ENCODE data around the gene FAM117B. TPM values are rescaled to one million over a fixed set of nuclear protein-coding genes. Genes with fewer than 3 reads are reported as not detected.

FAM117B gene
- total RNA-seq, 4 donors from 2014 or later, result 1.7 to 12.3 (median 5.8) TPM

- TF ChIP-seq CTCF (IDR thresholded peaks at IDR 0.05), result no peak
- no peak for ATAC-seq (ENCODE audit: low FRiP score)
- DNase-seq (ENCODE audit: low spot score), result no peak
Measured at GRCh38 chr2:202814226-202814625, 179.5 kb downstream of the FAM117B start.

- no peak for DNase-seq (ENCODE audit: low spot score)
- no peak for ATAC-seq (ENCODE audit: low FRiP score)
Measured at GRCh38 chr2:202815548-202816360, 181.0 kb downstream of the FAM117B start.

GRCh38 chr2:202817771-202818170 lies 183.0 kb downstream of the FAM117B start:
- TF ChIP-seq CTCF (IDR thresholded peaks at IDR 0.05), result no peak
- no peak for DNase-seq (ENCODE audit: low spot score)
- no peak for ATAC-seq (ENCODE audit: low FRiP score)

More at GRCh38 chr2:202815548-202816360, 181.0 kb downstream of the FAM117B start:
- TF ChIP-seq CTCF (IDR thresholded peaks at IDR 0.05), result no peak

GRCh38 chr2:202818321-202818720 lies 183.6 kb downstream of the FAM117B start:
- DNase-seq (ENCODE audit: low spot score) (no peak), ATAC-seq (ENCODE audit: low FRiP score) (no peak)
- TF ChIP-seq CTCF (IDR thresholded peaks at IDR 0.05), result no peak

Small RNA genes within 50 kb of the gene (small RNA-seq; reads per million reads assigned to genes)
- gene MTND4LP17, result not detected

Other genes with a start within 250 kb of the FAM117B start
- 10 to 100 TPM in 2 of 4 donors, 1 to 10 TPM in 2; 3.4 to 14.0 (median 9.9) TPM for gene ICA1L, start 236.8 kb downstream of the FAM117B start, total RNA-seq

All from omental fat pad (tissue), 4 donors.